A549 treated with AZD2906 at 1 μM for 4 hours (cell line): ENCODE data around the gene RBKS. TPM values are rescaled to one million over a fixed set of nuclear protein-coding genes. Genes with fewer than 3 reads are reported as not detected.

ENCODE experiments used
- total RNA-seq: library from RNA; stranded (reverse); fragments of 200-300 nt; extraction: Qiagen RNA extraction; gene quantifications from 5 replicates; pipeline ENCODE4 v1.2.3, GENCODE V29; 2022

RBKS gene
- total RNA-seq, result 6.7 to 8.4 TPM (median 8.1 TPM) in 5 replicates

DNA sequence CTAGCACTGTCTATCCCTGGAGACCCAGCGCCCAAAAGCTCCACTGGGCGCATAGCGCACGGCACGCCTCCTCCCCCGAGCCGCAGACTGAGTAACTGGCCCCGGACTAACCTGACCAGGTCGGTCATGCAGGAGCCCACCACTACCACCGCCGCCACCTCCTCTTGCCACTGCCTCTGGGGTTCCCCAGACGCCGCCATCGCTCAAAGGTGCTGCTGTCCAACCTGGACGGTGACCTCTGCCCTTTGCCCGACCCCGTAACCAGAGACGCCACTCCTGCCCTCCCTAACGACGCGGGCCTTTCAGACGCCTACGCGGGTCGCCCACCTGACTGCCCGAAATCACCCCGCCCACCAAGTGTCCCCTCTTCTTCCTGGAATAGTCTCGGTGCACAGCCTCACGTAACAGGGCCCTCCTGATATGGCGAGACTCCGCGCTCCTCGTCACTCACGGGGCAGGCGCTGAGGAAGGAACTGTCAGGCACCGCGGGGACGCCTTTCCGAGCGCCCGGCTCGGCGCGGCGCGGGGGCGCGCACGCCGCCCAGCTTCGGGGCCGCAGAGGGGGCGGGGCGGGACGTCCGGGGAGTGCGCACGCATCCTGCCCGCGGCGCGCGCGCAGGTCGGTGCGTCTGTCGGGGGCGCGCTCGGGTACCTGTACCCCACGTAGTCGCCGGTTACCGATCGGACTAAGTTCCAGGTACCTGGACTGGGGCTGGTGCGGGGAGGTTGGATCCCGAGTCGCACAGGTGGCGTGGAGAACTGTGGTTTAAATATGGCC lies at the start of gene RBKS, which contains the start of gene BABAM2:
RBKS (minus strand) TSS at position 242 of the 778 bp plus-strand sequence; CDS start at position 200, 42 bp downstream.
BABAM2 (plus strand) TSS at position 584 of the 778 bp plus-strand sequence. CDS start 3,828 bp downstream, outside the sequence.

DNA sequence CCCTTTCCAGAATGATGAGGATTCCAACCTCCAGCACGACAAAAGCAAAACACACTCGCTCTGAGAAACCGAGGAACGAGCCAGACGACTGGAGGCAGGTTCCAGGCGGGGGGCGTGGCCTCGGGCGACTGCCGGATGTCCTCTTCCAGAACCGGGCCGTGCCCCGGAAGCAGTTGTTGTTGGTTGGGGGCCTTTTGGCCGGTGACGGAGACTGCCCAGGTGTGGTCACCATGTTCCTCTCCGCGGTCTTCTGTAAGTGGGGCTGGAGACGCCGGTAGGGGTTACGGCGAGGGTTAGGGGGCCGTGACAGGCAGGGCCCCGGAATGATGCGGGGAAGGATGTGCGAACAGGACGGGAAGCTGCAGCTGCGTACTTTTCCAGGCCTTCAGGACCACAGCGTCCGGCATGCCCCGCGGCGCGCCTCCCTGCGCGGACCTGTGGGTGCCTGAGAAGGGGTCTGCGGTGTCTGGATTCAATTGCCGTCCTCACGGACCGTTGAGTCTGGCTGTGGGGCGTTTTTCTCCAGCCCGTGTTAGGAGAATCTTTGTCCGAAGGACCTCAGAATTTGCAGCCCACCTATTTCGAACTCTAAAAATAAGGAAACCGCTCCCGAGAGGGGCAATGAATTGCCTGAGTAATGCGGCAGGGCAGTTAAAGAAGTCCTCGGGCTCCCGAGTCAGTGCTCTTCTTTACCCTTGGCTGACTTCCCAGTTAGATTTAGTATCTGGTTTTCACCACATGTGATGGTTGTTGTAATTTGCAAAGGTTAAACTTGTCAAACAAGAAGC lies 118.4 kb downstream of the RBKS start, which contains the start of gene MRPL33:
MRPL33 (plus strand) TSS at position 172 of the 788 bp plus-strand sequence; CDS start at position 231, 59 bp downstream.

Other genes starting within 250 kb of the RBKS start
- gene SUPT7L, start 226.8 kb downstream of the RBKS start, total RNA-seq, result 25.1 to 32.9 TPM (median 32.8 TPM) in 5 replicates
- 27.0 to 35.9 TPM (median 28.8 TPM) in 5 replicates for gene SLC4A1AP, start 226.5 kb downstream of the RBKS start, total RNA-seq
- gene MRPL33, start 118.7 kb downstream of the RBKS start, total RNA-seq, result 314 to 497 TPM (median 353 TPM) in 5 replicates
- gene BABAM2, start 342 bp upstream of the RBKS start, total RNA-seq, result 43.7 to 49.1 TPM (median 47.5 TPM) in 5 replicates